Osteoblast (primary cell): Measurements from ENCODE around the gene PIP5K1C. TPM values are rescaled to one million over a fixed set of nuclear protein-coding genes. Genes with fewer than 3 reads are reported as not detected.

ENCODE experiments used
- DNase-seq: peaks from one replicate; pipeline ENCODE4 v3.0.0; 2011; ENCODE audit warnings: low spot score, mixed read lengths; ENCODE audit not compliant: insufficient read length; ENCODE audit errors: missing footprints
- H2AFZ ChIP-seq: 2 replicates; pipeline ENCODE4 v1.6.0; 2011; ENCODE audit warnings: mild to moderate bottlenecking, low read length
- H3K27ac ChIP-seq: 2 replicates; pipeline ENCODE4 v1.5.1; 2011; ENCODE audit warnings: mild to moderate bottlenecking, low read depth, low read length, moderate library complexity
- H3K27me3 ChIP-seq: 2 replicates; pipeline ENCODE4 v1.6.0; 2012; ENCODE audit warnings: mild to moderate bottlenecking, control low read depth, inconsistent platforms, low read length, moderate library complexity; ENCODE audit not compliant: insufficient read depth
- H3K36me3 ChIP-seq: 2 replicates; pipeline ENCODE4 v1.5.1; 2011; ENCODE audit warnings: mild to moderate bottlenecking, low read length, control low read depth, moderate library complexity; ENCODE audit not compliant: insufficient read depth
- H3K4me1 ChIP-seq: 2 replicates; pipeline ENCODE4 v1.5.1; 2011; ENCODE audit warnings: mild to moderate bottlenecking, low read length, control low read depth, moderate library complexity; ENCODE audit not compliant: insufficient read depth
- H3K4me2 ChIP-seq: 2 replicates; pipeline ENCODE4 v1.6.0; 2011; ENCODE audit warnings: mild to moderate bottlenecking, low read length; ENCODE audit not compliant: insufficient read depth
- H3K4me3 ChIP-seq: fragments of 200-600 bp; sonication (generic); 3 replicates; pipeline ENCODE4 v1.5.1; 2012; ENCODE audit warnings: mild to moderate bottlenecking, low read length, inconsistent platforms; ENCODE audit not compliant: insufficient read depth
- H3K79me2 ChIP-seq: 2 replicates; pipeline ENCODE4 v1.6.0; 2012; ENCODE audit warnings: mild to moderate bottlenecking, low read length, control low read depth, inconsistent platforms; ENCODE audit not compliant: insufficient read depth
- H3K9me3 ChIP-seq: 2 replicates; pipeline ENCODE4 v1.5.1; 2011; ENCODE audit warnings: low read depth, low read length, control low read depth
- H4K20me1 ChIP-seq: 2 replicates; pipeline ENCODE4 v1.6.0; 2012; ENCODE audit warnings: mild to moderate bottlenecking, low read length, control low read depth; ENCODE audit not compliant: insufficient read depth
- total RNA-seq: library from RNA; depleted of rRNA; stranded (reverse); fragments of >200 nt; gene quantifications from 2 replicates; pipeline ENCODE4 v1.2.3, GENCODE V29; 2012
- TF ChIP-seq, protein P1 (sequence below): IDR thresholded peaks from 2 replicates; pipeline ENCODE4 v1.5.1; 2011; ENCODE audit warnings: mild to moderate bottlenecking, low read depth, low read length, moderate library complexity; ENCODE audit errors: extremely low read depth

Gene PIP5K1C
- total RNA-seq, 1 donor, result 30.4 TPM

DNA sequence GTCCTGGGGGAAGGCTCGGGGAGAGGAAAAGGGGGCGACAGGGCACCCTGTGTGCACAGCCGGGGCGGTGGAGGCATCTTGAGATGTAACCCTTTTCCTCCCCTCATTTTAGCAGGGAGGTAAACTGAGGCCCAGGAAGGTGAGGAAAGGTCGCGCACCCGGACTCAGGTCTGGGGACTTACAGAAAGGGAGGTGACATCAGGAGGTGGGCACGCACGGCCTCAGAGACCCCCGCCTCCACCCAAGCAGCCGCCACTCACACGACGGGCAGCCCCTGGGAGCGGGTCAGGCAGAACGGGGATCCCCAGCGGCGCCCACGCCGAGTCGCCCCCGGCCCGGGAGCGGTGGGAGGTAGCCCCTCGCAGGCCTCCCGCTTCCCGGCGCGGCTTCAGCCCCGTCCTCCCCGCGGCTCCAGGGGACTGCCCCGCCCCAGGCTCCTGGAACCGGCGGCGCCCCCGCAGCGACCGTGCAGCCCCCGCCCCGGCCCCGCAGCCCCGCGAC lies 477 bp downstream of the PIP5K1C start:
- no peaks in the 10 kb centered on the region for H3K9me3 ChIP-seq
- H3K4me3 ChIP-seq, result peak overlapping the region; percentile 90
- no peak overlapping the region for H2AFZ ChIP-seq
- DNase-seq, result peak; percentile 86
- peak overlapping the region; percentile 92 for H3K4me2 ChIP-seq
- no peaks in the 10 kb centered on the region for H3K27me3 ChIP-seq
- peaks cover 54% of the 10 kb centered on the region for H3K79me2 ChIP-seq
- peaks cover 6% of the 10 kb centered on the region for H3K4me1 ChIP-seq
- peaks cover 34% of the 10 kb centered on the region for H4K20me1 ChIP-seq
- TF ChIP-seq, protein P1, sequence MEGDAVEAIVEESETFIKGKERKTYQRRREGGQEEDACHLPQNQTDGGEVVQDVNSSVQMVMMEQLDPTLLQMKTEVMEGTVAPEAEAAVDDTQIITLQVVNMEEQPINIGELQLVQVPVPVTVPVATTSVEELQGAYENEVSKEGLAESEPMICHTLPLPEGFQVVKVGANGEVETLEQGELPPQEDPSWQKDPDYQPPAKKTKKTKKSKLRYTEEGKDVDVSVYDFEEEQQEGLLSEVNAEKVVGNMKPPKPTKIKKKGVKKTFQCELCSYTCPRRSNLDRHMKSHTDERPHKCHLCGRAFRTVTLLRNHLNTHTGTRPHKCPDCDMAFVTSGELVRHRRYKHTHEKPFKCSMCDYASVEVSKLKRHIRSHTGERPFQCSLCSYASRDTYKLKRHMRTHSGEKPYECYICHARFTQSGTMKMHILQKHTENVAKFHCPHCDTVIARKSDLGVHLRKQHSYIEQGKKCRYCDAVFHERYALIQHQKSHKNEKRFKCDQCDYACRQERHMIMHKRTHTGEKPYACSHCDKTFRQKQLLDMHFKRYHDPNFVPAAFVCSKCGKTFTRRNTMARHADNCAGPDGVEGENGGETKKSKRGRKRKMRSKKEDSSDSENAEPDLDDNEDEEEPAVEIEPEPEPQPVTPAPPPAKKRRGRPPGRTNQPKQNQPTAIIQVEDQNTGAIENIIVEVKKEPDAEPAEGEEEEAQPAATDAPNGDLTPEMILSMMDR, result no peak
- no peaks in the 10 kb centered on the region for H3K36me3 ChIP-seq
- peak overlapping the region; percentile 60 for H3K27ac ChIP-seq

GRCh38 chr19:3698974-3699740 lies 1.1 kb downstream of the PIP5K1C start:
- Histone ChIP-seq H3K4me3 (peak overlapping the region; percentile 90), H3K4me2 (peak overlapping the region; percentile 92), H4K20me1 (peaks cover 40% of the 10 kb centered on the region), H2AFZ (peak overlapping the region; percentile 81), H3K4me1 (peaks cover 6% of the 10 kb centered on the region), H3K27ac (peak overlapping the region; percentile 60), H3K36me3 (no peaks in the 10 kb centered on the region), H3K9me3 (no peaks in the 10 kb centered on the region), H3K27me3 (no peaks in the 10 kb centered on the region), H3K79me2 (peaks cover 60% of the 10 kb centered on the region)
- TF ChIP-seq, protein P1, result no peak
- peak; percentile 98 for DNase-seq

- peak overlapping the region; percentile 41 for H3K27ac ChIP-seq
- H4K20me1 ChIP-seq, result peaks cover 44% of the 10 kb centered on the region
- no peak overlapping the region for H2AFZ ChIP-seq
- H3K27me3 ChIP-seq, result no peaks in the 10 kb centered on the region
- no peak overlapping the region for H3K4me3 ChIP-seq
- peak; percentile 83 for DNase-seq
- H3K4me2 ChIP-seq, result peak overlapping the region; percentile 92
- peaks cover 6% of the 10 kb centered on the region for H3K4me1 ChIP-seq
- TF ChIP-seq, protein P1, result no peak
- H3K9me3 ChIP-seq, result no peaks in the 10 kb centered on the region
- no peaks in the 10 kb centered on the region for H3K36me3 ChIP-seq
- peaks cover 64% of the 10 kb centered on the region for H3K79me2 ChIP-seq
Observed at GRCh38 chr19:3698386-3698950, 1.8 kb downstream of the PIP5K1C start.
